Stomach smooth muscle (tissue), 2 donors: ENCODE data around the gene SNX2.
"Not testable (repeated sequence)": the region's sequence is repeated elsewhere in the genome, so short reads cannot be mapped to it uniquely, and the experiment has no call there.

ENCODE experiments used
- H3K27ac ChIP-seq: one replicate; pipeline ENCODE4 v1.7.0; 2013; ENCODE audit warnings: mild to moderate bottlenecking, low read length, inconsistent platforms
- H3K27me3 ChIP-seq, 2 donors: one replicate each; pipeline ENCODE4 v1.7.0; 2013; ENCODE audit warnings: low read length in 2 of 2; ENCODE audit not compliant: insufficient read depth in 2 of 2, control insufficient read depth in 1 of 2
- H3K36me3 ChIP-seq, 2 donors: one replicate each; pipeline ENCODE4 v1.7.0; 2013; ENCODE audit warnings: low read length in 2 of 2; ENCODE audit not compliant: control insufficient read depth in 2 of 2, insufficient read depth in 2 of 2
- H3K4me1 ChIP-seq: one replicate; pipeline ENCODE4 v1.7.0; 2013; ENCODE audit warnings: low read length; ENCODE audit not compliant: control insufficient read depth, insufficient read depth
- H3K4me3 ChIP-seq, 2 donors: one replicate each; pipeline ENCODE4 v1.7.0; 2013; ENCODE audit warnings: low read length in 2 of 2
- H3K9ac ChIP-seq, 2 donors: one replicate each; pipeline ENCODE4 v1.7.0; 2013; ENCODE audit warnings: low read length in 2 of 2, mild to moderate bottlenecking in 1 of 2
- H3K9me3 ChIP-seq, 2 donors: one replicate each; pipeline ENCODE4 v1.7.0; 2013; ENCODE audit warnings: low read length in 2 of 2; ENCODE audit not compliant: control insufficient read depth in 2 of 2
- donor health status: healthy.
- donor health status: Pancreatic carcinoma.

Gene SNX2

GRCh38 chr5:122842016-122842580, 67.2 kb downstream of the SNX2 start:
- no peaks in the 10 kb centered on the region for H3K36me3 ChIP-seq
- H3K4me3 ChIP-seq, result no peak overlapping the region
- H3K27me3 ChIP-seq, result no peaks in the 10 kb centered on the region
- H3K9me3 ChIP-seq, result no peaks in the 10 kb centered on the region
- H3K9ac ChIP-seq, result no peak overlapping the region
- no peak overlapping the region for H3K27ac ChIP-seq
- H3K4me1 ChIP-seq, result peaks cover 12% of the 10 kb centered on the region

- Histone ChIP-seq H3K4me1 (peaks cover 12% of the 10 kb centered on the region), H3K27me3 (no peaks in the 10 kb centered on the region), H3K27ac (peak overlapping the region; percentile 75), H3K36me3 (no peaks in the 10 kb centered on the region), H3K9me3 (no peaks in the 10 kb centered on the region), H3K4me3 (peak overlapping the region; percentile 83 to 86), H3K9ac (peak overlapping the region; percentile 88)
Observed at GRCh38 chr5:122844136-122844909, 69.4 kb downstream of the SNX2 start.

GRCh38 chr5:122844910-122845228, 70.0 kb downstream of the SNX2 start:
- H3K9me3 ChIP-seq, result no peaks in the 10 kb centered on the region
- H3K36me3 ChIP-seq, result no peaks in the 10 kb centered on the region
- H3K9ac ChIP-seq, result peak overlapping the region; percentile 88
- peak overlapping the region; percentile 75 for H3K27ac ChIP-seq
- no peaks in the 10 kb centered on the region for H3K27me3 ChIP-seq
- H3K4me3 ChIP-seq, result peak overlapping the region; percentile 83 to 86
- H3K4me1 ChIP-seq, result peaks cover 12% of the 10 kb centered on the region

GRCh38 chr5:122845229-122846050, 70.6 kb downstream of the SNX2 start, which contains the start of gene SNX24:
Gene SNX24 (plus strand): TSS chr5:122845613. CDS start chr5:122845634, 21 bp downstream.
- peak within 1 kb of the TSS; percentile 75 for H3K27ac ChIP-seq
- H3K9me3 ChIP-seq, result no peaks in the 10 kb centered on the region
- H3K9ac ChIP-seq, result peak within 1 kb of the TSS; percentile 88
- no peaks in the 10 kb centered on the region for H3K36me3 ChIP-seq
- no peaks in the 10 kb centered on the region for H3K27me3 ChIP-seq
- peaks cover 12% of the 10 kb centered on the region for H3K4me1 ChIP-seq
- peak within 1 kb of the TSS; percentile 83 to 86 for H3K4me3 ChIP-seq

GRCh38 chr5:122846051-122846550, 71.2 kb downstream of the SNX2 start:
- H3K4me1 ChIP-seq, result peaks cover 12% of the 10 kb centered on the region
- H3K4me3 ChIP-seq, result peak overlapping the region; percentile 76 to 86
- H3K9me3 ChIP-seq, result no peaks in the 10 kb centered on the region
- no peaks in the 10 kb centered on the region for H3K27me3 ChIP-seq
- H3K27ac ChIP-seq, result peak overlapping the region; percentile 75
- H3K36me3 ChIP-seq, result no peaks in the 10 kb centered on the region
- H3K9ac ChIP-seq, result peak overlapping the region; percentile 71 to 78

- no peaks in the 10 kb centered on the region for H3K27me3 ChIP-seq
- no peak overlapping the region for H3K27ac ChIP-seq
- no peaks in the 10 kb centered on the region for H3K36me3 ChIP-seq
- H3K9me3 ChIP-seq, result no peaks in the 10 kb centered on the region
- no peak overlapping the region for H3K9ac ChIP-seq
- H3K4me3 ChIP-seq, result no peak overlapping the region
- H3K4me1 ChIP-seq, result peaks cover 12% of the 10 kb centered on the region
Observed at GRCh38 chr5:122847687-122848081, 72.8 kb downstream of the SNX2 start.

- no peaks in the 10 kb centered on the region for H3K9me3 ChIP-seq
- no peaks in the 10 kb centered on the region for H3K36me3 ChIP-seq
- H3K4me1 ChIP-seq, result peaks cover 4% of the 10 kb centered on the region
- H3K27me3 ChIP-seq, result no peaks in the 10 kb centered on the region
- H3K27ac ChIP-seq, result no peak overlapping the region
- no peak overlapping the region for H3K4me3 ChIP-seq
- H3K9ac ChIP-seq, result no peak overlapping the region
Observed at GRCh38 chr5:122849771-122850170, 74.9 kb downstream of the SNX2 start.

- not testable (repeated sequence) for H3K36me3 ChIP-seq, H3K9me3 ChIP-seq, H3K9ac ChIP-seq, H3K27ac ChIP-seq, H3K4me1 ChIP-seq, H3K4me3 ChIP-seq, H3K27me3 ChIP-seq
Observed at GRCh38 chr5:122857538-122857937, 82.7 kb downstream of the SNX2 start.

GRCh38 chr5:122858451-122858850, 83.6 kb downstream of the SNX2 start:
- Histone ChIP-seq H3K36me3 (no peaks in the 10 kb centered on the region), H3K9ac (no peak overlapping the region), H3K9me3 (no peaks in the 10 kb centered on the region), H3K27ac (no peak overlapping the region), H3K4me1 (no peaks in the 10 kb centered on the region), H3K27me3 (no peaks in the 10 kb centered on the region), H3K4me3 (no peak overlapping the region)

GRCh38 chr5:122863240-122863639, 88.4 kb downstream of the SNX2 start:
- Histone ChIP-seq H3K4me1 (no peaks in the 10 kb centered on the region), H3K9me3 (no peaks in the 10 kb centered on the region), H3K9ac (no peak overlapping the region), H3K27ac (no peak overlapping the region), H3K36me3 (peaks cover 0 to 15% of the 10 kb centered on the region in 2 donors), H3K4me3 (no peak overlapping the region), H3K27me3 (no peaks in the 10 kb centered on the region)
